DOHH2 (cell line): ENCODE measurements around the gene MAN2A1.

ENCODE experiments used
- EZH2phosphoT487 ChIP-seq: fragments of 200-600 bp; sonication (generic); IDR thresholded peaks from 2 replicates; pipeline ENCODE4 v1.6.1; 2017; ENCODE audit warnings: borderline replicate concordance, mild to moderate bottlenecking, antibody characterized with exemption, low read length, moderate library complexity, mixed read lengths
- TF ChIP-seq, protein P1 (sequence below): fragments of 200-600 bp; sonication (generic); IDR thresholded peaks from one replicate; pipeline ENCODE4 v1.5.1; 2014; ENCODE audit warnings: antibody characterized with exemption, mild to moderate bottlenecking, low read depth, low read length; ENCODE audit not compliant: poor library complexity, severe bottlenecking

DNA sequence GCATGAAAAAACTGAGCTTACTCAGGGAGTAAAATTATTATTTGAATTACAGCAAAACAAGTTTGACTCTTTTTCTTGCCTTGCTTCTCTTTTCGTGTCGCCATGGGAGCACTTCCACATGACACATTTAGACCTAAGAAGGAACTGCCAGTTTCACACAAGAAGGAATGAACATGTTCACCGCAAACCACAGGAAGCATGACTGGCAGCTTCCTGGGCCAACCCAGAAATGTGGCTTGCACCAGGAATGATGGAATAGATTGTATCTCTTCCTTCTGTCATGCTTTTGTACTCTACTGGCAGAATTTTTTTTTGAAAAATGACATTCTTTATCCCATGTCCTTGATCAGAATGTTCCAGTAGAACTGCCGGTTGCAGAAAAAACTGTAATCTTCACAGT, 32.9 kb upstream of the MAN2A1 start:
- TF ChIP-seq, protein P1, sequence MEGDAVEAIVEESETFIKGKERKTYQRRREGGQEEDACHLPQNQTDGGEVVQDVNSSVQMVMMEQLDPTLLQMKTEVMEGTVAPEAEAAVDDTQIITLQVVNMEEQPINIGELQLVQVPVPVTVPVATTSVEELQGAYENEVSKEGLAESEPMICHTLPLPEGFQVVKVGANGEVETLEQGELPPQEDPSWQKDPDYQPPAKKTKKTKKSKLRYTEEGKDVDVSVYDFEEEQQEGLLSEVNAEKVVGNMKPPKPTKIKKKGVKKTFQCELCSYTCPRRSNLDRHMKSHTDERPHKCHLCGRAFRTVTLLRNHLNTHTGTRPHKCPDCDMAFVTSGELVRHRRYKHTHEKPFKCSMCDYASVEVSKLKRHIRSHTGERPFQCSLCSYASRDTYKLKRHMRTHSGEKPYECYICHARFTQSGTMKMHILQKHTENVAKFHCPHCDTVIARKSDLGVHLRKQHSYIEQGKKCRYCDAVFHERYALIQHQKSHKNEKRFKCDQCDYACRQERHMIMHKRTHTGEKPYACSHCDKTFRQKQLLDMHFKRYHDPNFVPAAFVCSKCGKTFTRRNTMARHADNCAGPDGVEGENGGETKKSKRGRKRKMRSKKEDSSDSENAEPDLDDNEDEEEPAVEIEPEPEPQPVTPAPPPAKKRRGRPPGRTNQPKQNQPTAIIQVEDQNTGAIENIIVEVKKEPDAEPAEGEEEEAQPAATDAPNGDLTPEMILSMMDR, result no peak
- TF ChIP-seq EZH2phosphoT487, result no peak
